Limb (tissue), 2 donors: ENCODE measurements around the gene POLR3H.
A peak's percentile ranks its signal among the peaks of the same experiment; 100 is the strongest.

Experiments
- DNase-seq, 2 donors: peaks; one replicate each; pipeline ENCODE4 v3.0.0-alpha.2; 2016; ENCODE audit errors: extremely low spot score in 2 of 2

The POLR3H gene

DNA sequence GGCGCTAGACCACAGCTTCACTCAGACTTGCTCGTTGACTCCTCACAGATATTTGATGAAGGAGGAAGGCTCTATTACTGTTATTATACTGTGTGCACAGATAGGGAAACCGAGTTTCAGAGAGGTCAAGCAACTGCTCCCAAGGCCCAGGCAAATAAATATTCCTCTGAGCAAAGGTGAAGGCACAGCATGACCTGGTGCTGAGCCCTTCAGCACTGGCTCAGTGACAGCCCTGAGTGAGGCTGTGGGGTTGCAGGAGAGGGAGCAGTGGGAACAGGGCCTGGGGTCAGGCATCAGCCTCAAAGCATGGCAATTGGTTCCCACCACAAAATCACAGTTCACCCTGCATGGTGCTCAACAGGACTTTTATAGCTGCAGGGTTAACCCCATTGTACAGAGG is 7.1 kb downstream of the POLR3H start:
- no peak for DNase-seq

DNA sequence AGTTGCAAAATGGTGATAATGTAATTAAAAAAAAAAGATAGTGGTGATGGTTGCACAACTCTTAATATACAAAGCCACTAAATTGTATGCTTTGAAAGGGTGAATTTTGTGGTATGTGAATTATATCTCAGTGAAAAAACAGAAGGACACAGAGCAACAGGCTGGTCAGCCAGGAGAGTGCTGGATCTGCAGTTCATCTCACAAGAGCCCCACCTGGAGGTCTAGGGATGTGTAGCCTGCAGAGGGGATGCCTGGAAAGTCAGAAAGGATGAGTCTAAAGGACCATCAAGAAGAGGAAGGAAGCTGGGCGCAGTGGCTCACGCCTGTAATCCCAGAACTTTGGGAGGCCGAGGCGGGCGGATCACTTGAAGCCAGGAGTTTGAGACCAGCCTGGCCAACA is 9.0 kb downstream of the POLR3H start:
- DNase-seq: no peak

- no peak for DNase-seq
Measured at GRCh38 chr22:41534219-41534618, 10.1 kb downstream of the POLR3H start.

DNA sequence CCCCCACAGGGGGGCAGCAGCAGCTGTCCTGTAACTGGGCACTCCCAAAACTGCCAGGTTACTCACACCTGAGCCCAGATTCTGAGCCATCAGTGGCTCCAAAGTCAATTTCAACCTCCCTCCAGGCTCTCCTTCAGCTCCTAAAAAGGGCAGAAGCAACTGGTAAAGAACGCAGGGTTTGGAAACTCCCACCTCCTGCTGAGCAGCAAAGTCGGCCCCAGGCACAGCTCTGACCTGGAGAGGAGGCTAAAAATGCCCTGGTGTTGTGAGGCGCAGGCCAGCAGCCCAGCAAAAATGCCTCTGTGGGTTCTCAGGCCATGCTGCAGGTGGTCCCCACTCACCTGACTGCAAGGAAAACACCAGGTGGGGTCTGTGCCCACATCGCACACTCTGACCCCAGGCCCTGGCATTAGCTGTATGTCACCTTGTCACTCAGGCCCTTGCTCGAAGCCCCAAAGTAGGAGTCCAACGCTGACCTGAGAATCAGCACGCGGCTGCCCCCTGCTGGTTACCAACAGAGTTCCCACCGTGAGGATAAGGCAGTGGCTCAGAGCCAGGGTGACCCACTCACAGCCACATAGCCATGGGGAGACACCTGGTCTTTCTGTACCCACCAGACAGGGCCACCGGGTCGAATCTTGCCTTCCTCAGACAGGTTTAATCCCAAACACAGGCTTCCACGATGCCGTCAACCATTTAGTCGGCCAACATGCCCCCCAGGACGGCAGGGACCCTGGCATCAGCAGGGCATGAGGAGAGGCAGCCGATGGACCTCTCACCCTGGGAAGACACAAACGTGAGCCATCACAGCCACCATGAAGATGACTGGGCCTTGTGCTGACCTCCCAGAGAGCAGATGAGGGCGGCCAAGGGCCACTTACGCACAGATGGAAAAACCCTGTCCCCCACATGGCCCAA is 11.1 kb downstream of the POLR3H start:
- DNase-seq: peak; percentile 36 to 72

- DNase-seq: no peak
Measured at GRCh38 chr22:41531715-41532477, 12.4 kb downstream of the POLR3H start.

- DNase-seq: no peak
Measured at GRCh38 chr22:41530890-41531714, 13.2 kb downstream of the POLR3H start.

DNA sequence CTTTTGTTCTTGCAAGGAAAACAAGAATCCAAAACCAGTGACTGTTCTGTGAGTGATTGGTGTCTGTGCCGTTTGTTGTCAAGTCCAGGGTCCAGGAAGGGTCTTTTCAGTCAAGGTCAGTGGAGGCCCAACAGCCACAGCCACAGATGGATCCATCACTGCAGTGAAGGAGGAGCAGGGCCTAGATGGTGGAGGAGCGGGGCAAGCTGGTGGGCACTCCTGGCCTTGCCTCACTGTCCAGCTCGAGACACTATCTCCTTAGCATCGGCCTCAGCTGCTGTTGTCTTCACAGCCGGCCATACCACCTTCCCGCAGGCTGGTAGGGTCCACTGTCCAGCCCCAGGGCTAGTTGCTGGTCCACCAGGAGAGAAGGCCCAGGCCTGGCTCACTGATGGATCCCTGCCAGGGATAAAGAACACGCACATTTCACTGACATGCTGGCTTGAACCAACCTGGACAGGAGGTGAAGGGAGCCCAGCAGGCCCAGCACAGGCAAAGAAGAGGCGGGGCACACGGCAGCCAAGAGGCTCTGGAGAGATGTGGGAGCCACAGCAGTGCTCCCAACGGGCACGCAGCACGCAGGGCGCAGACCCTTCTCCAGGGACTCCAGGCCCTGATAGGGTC is 15.2 kb downstream of the POLR3H start:
- no peak for DNase-seq

DNA sequence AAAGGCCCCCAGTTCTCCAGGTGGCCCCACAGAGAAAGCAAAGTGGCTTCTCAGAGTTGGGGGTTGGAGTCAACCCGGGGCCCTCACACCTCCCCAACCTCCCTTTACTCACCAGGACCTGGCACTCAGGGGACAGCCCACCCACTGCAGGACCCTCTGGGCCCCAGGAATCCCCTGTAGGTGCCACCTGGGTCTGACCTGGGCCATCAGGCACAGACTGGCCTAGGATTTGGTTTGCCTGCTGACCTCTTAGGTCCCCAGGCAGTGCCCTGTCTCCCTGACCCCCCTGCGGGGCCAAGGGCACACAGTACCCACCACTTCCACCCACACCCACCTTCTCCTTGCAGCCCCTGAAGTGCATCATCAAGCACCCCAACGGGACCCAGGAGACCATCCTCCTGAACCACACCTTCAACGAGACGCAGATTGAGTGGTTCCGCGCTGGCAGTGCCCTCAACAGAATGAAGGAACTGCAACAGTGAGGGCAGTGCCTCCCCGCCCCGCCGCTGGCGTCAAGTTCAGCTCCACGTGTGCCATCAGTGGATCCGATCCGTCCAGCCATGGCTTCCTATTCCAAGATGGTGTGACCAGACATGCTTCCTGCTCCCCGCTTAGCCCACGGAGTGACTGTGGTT is 16.0 kb downstream of the POLR3H start:
- no peak for DNase-seq

DNA sequence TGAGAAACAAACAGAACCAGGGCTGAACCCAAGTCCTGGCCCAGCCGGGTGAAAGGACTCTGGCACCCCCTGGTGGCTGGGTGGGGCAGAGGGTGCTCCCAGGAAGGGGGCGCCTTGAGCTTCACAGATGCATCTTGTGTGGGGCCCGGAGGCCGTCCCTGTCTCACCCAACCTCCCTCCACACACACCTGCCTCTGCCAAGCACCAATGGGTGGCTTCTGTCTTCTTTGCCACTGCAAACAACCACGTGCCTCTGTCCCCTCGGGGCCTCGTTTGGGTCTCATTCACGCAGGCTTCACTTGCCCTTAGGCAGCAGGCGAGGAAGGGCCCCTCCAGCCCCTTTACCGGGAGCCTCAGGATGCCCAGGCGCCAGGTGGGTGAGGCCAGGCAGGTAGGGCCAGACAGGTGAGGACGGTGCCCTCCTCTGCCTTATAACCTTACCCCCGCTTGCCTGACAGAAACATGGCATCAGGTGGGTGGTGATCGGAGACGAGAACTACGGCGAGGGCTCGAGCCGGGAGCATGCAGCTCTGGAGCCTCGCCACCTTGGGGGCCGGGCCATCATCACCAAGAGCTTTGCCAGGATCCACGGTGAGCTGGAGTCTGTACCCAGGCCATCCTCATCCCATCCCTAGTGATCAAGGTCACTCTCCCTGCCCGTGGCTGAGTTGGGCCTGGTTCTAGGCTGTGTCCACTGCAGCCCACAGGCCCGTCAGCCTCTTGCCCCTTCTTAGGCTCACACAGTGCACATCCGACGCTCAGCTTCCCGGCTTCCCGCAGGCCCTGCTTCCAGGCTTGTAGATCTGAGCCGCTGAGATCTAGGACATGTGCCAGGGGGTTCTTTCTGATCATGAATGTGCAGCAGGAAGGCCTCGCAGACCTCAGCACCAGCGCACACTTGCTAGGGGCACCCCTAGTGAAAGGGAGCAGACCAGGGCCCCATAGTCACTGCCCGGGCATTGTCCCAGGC is 17.2 kb downstream of the POLR3H start:
- no peak for DNase-seq

- no peak for DNase-seq
Measured at GRCh38 chr22:41526226-41526829, 17.9 kb downstream of the POLR3H start.

- DNase-seq: no peak
Measured at GRCh38 chr22:41525450-41526225, 18.6 kb downstream of the POLR3H start.

- no peak for DNase-seq
Measured at GRCh38 chr22:41524809-41525449, 19.3 kb downstream of the POLR3H start.

- no peak for DNase-seq
Measured at GRCh38 chr22:41524251-41524661, 20.0 kb downstream of the POLR3H start.

- DNase-seq: no peak
Measured at GRCh38 chr22:41523464-41524221, 20.6 kb downstream of the POLR3H start.

DNA sequence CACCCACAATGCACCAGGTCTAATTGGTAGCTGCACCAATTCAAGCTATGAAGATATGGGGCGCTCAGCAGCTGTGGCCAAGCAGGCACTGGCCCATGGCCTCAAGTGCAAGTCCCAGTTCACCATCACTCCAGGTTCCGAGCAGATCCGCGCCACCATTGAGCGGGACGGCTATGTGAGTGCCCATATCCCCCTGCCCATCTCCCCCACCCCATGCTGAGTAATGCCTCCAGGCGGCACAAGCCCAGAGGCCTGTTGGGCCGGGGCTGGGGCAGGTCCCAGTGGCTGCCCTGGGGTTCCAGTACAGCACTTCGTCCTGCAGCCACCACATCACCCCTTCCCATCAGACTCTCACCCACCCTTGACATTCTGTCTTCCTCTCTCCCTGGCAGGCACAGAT is 21.5 kb downstream of the POLR3H start:
- DNase-seq: no peak

DNA sequence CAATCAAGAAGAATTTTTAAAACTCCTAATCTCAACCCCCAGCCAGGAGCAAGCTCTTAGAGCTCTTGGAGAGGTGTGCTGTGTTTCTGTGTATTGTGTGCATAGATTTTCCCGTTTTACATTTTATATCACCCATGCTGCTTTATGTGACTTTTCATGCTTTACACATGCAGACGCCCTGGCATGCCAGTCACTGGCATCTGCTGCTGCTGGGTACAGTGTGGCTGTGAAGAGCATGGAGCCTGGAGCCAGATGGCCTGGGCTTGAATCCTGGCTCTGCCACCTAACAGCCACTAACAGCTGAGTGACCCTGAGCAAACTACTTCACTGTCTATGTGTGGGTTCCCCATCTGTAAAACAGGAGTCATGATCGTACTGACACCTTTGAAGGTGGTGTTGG is 23.1 kb downstream of the POLR3H start:
- DNase-seq: no peak

- DNase-seq: no peak
Measured at GRCh38 chr22:41518048-41518347, 26.3 kb downstream of the POLR3H start.
